NT2/D1 (cell line): Measurements from ENCODE around the gene LRTM1.

Experiments used
- DNase-seq: peaks from one replicate; pipeline ENCODE4 v3.0.0-alpha.2; 2011; ENCODE audit warnings: low read depth, low spot score
- H3K27me3 ChIP-seq: 2 replicates; pipeline ENCODE4 v1.6.0; 2011; ENCODE audit warnings: mild to moderate bottlenecking; ENCODE audit not compliant: insufficient read length, insufficient read depth
- H3K36me3 ChIP-seq: 2 replicates; pipeline ENCODE4 v1.6.1; 2011; ENCODE audit warnings: mild to moderate bottlenecking, low read length, mixed read lengths; ENCODE audit not compliant: insufficient read depth, insufficient read length
- H3K4me1 ChIP-seq: 2 replicates; pipeline ENCODE4 v1.5.1; 2011; ENCODE audit not compliant: insufficient read depth, insufficient read length
- H3K4me3 ChIP-seq: 2 replicates; pipeline ENCODE4 v1.5.1; 2011; ENCODE audit warnings: low read depth; ENCODE audit not compliant: insufficient read length
- H3K9ac ChIP-seq: 2 replicates; pipeline ENCODE4 v1.6.0; 2011; ENCODE audit warnings: low read depth; ENCODE audit not compliant: insufficient read length
- H3K9me3 ChIP-seq: 2 replicates; pipeline ENCODE4 v1.5.1; 2011; ENCODE audit warnings: mild to moderate bottlenecking, low read length; ENCODE audit not compliant: insufficient read depth
- SUZ12 ChIP-seq: IDR thresholded peaks from 2 replicates; pipeline ENCODE4 v1.6.1; 2011; ENCODE audit not compliant: insufficient read length, insufficient read depth; ENCODE audit errors: extremely low read depth
- YY1 ChIP-seq: IDR thresholded peaks from 2 replicates; pipeline ENCODE4 v1.6.1; 2011; ENCODE audit not compliant: insufficient read length, insufficient read depth
- ZNF274 ChIP-seq: IDR thresholded peaks from 2 replicates; pipeline ENCODE4 v1.6.1; 2011; ENCODE audit warnings: mild to moderate bottlenecking, low read depth, low read length

The LRTM1 gene

DNA sequence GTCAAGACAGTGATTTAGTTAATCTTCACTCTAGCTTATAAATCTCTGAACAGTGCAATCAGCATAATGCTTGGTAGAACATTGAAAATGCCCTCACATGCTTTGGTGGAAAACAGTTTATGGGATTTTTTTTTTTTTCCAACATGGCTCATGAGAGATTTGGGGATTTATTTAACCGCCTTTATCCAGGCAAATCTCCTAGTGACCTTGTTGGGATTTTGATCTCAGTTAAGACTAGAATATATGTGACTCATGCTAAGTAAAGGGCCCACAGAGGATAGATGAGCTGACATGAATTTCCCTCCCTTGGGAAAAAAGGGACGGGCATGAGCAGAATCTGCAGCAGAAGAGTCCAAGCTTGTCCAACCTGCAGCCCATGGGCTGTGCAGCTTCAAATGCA, 18.7 kb downstream of the LRTM1 start:
- H3K27me3 ChIP-seq: no peaks in the 10 kb centered on the region
- H3K9ac ChIP-seq: no peak overlapping the region
- H3K4me1 ChIP-seq: no peaks in the 10 kb centered on the region
- DNase-seq: no peak
- H3K36me3 ChIP-seq: no peaks in the 10 kb centered on the region
- TF ChIP-seq SUZ12: no peak
- TF ChIP-seq ZNF274: no peak
- no peak for TF ChIP-seq YY1
- H3K4me3 ChIP-seq: no peak overlapping the region
- H3K9me3 ChIP-seq: peaks cover 11% of the 10 kb centered on the region; the same call in 1 of the 2 replicates

DNA sequence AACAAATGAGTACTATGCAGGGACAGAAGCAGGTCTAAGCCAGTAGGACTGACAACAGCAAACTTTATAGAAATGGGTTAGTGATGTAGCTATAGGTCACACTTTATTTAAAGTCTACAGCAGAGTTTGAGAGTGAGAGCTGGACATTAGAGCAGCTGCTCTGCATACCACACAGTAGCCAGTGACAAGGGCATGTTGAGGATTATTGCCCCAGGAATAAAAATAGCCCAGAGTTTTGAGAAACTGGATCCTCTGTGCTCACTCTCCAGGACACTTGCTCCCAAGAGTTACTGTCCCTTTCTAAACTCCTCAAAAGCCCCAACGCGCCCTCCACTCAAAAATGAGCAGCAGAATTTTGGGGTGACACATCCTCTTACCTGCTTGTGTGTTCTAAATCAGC, 21.1 kb downstream of the LRTM1 start:
- Histone ChIP-seq H3K4me1 (no peaks in the 10 kb centered on the region), H3K9ac (no peak overlapping the region), H3K4me3 (no peak overlapping the region), H3K9me3 (peaks cover 4% of the 10 kb centered on the region; the same call in 1 of the 2 replicates), H3K27me3 (no peaks in the 10 kb centered on the region), H3K36me3 (no peaks in the 10 kb centered on the region)
- no peak for TF ChIP-seq ZNF274
- TF ChIP-seq SUZ12: no peak
- no peak for TF ChIP-seq YY1
- no peak for DNase-seq

DNA sequence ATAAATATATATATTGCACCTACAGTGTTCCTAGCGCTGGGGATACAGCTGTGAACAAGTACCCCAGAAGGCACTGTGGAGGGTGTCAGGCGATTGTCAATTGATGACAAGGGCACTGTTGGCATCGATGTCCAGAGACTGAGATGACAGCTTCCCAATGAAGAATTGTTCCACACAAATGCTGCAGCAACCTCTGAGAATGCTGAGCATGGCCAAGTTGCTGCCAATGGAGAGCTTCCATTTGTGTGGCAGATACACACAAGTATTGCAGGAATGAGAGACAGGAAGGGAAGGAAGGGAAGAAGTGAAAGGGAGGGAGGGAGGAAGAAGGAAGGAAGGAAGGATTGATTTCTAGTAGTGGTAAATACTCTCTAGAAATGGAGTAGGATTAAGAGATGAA, 21.9 kb downstream of the LRTM1 start:
- no peaks in the 10 kb centered on the region for H3K36me3 ChIP-seq
- TF ChIP-seq ZNF274: no peak
- no peak for TF ChIP-seq YY1
- TF ChIP-seq SUZ12: no peak
- no peak overlapping the region for H3K9ac ChIP-seq
- no peaks in the 10 kb centered on the region for H3K27me3 ChIP-seq
- H3K4me1 ChIP-seq: no peaks in the 10 kb centered on the region
- no peaks in the 10 kb centered on the region for H3K9me3 ChIP-seq
- H3K4me3 ChIP-seq: no peak overlapping the region
- no peak for DNase-seq

DNA sequence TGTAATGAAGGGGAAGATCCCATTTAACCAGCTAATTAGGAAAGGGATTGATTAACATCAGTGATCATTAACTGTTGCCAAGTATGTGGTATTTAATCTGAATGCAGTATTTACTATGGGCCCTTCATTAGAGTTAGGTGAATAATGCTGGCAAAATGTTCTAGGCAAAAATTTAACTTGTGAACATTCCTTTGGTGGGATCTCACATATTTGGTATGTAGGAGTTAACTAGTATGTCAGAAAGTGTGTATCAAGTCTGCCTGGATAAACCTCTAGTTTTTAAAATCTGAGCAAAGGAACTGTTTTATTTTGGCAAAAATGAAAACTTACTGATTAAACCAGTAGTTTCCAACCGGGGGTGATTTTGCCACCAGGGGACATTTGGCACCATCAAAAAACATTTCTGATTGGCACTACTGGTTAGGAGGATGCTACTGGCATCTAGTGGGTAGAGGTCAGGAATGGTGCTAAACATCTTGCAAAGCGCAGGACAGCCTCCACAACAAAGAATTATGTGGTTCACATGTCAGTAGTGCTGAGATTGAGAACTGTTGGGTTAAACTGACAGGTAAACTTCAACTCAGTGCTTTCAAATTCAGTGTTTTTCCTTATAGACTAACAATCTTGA, 22.5 kb downstream of the LRTM1 start:
- no peak for TF ChIP-seq YY1
- no peak for TF ChIP-seq ZNF274
- no peak for TF ChIP-seq SUZ12
- Histone ChIP-seq H3K9me3 (no peaks in the 10 kb centered on the region), H3K9ac (no peak overlapping the region), H3K36me3 (peaks cover under 1% of the 10 kb centered on the region), H3K27me3 (no peaks in the 10 kb centered on the region), H3K4me3 (no peak overlapping the region), H3K4me1 (no peaks in the 10 kb centered on the region)
- DNase-seq: no peak

DNA sequence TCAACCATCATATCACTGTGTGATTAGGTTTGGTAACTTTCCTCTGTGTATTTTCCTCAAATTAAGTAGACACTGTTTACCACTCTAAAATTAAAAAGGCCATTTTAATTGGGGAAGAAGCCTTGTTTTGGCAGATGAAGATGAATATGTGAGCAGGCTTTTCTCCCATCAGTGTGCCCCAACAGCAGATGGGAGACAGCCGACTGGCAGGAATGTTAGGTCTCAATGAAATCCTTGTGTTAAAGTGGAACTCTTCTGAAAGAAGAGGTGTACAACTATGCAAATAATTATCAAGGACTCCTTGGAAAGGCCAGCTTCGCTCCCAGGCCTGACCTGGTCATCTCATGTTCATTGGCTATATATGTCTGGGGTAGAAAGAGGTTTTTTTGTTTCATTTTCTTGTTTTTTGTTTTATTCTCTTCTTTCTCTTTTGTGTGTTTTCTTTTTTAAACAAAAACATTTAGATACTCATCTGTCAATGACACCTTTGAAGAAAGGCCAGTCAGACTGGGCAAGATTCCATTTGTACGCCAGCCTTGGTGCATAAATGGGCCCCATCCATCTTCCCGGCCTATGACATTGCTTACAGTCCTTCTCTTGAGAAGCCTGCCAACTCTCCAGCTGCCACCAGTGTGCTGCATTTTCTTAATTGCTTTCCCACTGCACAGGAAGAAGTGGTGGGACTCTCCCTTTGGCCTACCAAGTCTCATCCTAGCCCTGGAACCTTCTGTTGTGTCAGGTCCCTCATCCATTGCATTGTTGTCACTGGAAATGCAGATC, 25.8 kb downstream of the LRTM1 start:
- no peak for DNase-seq
- H3K27me3 ChIP-seq: no peaks in the 10 kb centered on the region
- TF ChIP-seq SUZ12: no peak
- no peak for TF ChIP-seq YY1
- no peak for TF ChIP-seq ZNF274
- H3K9me3 ChIP-seq: no peaks in the 10 kb centered on the region
- no peak overlapping the region for H3K9ac ChIP-seq
- H3K4me1 ChIP-seq: no peaks in the 10 kb centered on the region
- H3K36me3 ChIP-seq: peaks cover 5% of the 10 kb centered on the region
- no peak overlapping the region for H3K4me3 ChIP-seq

DNA sequence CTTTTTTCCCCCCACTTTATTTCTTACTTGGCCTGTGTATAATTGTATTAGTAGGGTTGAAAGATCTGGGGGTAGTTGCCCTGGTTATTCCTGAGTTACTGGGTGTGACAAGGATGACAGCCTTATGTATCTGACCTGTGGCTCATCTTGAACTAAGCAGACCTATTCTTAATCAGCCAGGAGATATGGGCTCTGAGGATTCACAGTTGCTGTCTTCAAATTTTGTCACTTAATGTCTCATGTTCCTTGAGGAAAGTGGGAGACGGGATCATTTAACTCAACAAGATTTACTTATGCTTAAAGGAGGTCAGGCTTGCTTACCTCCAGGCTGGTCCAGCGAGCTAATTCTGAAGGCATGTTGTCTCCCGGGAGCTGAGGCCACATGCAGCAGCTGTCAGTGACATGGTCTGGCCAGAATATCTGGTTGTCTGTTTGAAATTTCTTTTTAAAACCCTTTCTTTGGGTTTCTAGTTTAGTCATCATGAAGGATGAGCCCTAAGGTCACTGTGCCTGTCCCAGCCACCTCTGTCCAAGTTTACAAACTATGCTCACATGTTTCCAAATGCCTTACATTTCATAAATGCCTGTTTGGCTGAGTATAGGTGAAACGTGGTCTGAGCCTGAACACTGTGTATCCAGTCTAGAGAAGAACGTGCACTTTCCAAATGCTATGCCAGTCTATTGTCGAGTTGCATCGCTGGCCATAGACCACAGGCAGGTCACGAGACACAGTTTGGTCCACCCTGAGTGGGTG, 26.8 kb downstream of the LRTM1 start:
- TF ChIP-seq ZNF274 (no peak), SUZ12 (no peak), YY1 (no peak)
- no peak overlapping the region for H3K9ac ChIP-seq
- H3K4me1 ChIP-seq: no peaks in the 10 kb centered on the region
- no peaks in the 10 kb centered on the region for H3K27me3 ChIP-seq
- H3K36me3 ChIP-seq: peaks cover 5% of the 10 kb centered on the region
- no peak for DNase-seq
- H3K4me3 ChIP-seq: no peak overlapping the region
- no peaks in the 10 kb centered on the region for H3K9me3 ChIP-seq

DNA sequence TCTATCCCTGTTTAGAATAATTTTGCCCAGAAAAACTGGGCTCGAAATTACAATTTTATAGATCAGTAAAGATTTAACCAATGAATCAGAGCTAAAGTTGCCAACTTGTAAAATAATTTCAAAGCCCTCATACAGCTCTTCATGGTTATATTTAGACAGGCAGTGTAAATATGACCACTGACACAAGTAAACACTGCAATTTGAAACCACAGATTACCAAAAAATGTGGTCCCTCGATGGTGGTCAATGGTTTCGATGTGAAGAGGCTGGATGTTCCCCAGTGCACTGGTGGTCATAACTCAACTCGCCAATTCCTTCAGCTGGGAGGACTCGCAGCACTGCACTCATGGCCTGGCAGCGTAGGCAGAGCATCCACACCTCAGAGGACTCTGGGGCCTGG, 28.6 kb downstream of the LRTM1 start:
- Histone ChIP-seq H3K4me1 (no peaks in the 10 kb centered on the region), H3K27me3 (no peaks in the 10 kb centered on the region), H3K36me3 (peaks cover 5% of the 10 kb centered on the region), H3K9me3 (no peaks in the 10 kb centered on the region), H3K9ac (no peak overlapping the region), H3K4me3 (no peak overlapping the region)
- no peak for DNase-seq
- TF ChIP-seq YY1: no peak
- no peak for TF ChIP-seq ZNF274
- TF ChIP-seq SUZ12: no peak
